ENCODE data around the gene SLFN5.
"Not testable (repeated sequence)": the region's sequence is repeated elsewhere in the genome, so short reads cannot be mapped to it uniquely, and the experiment has no call there.

Gene SLFN5

GRCh38 chr17:35242805-35243560 is at the start of gene SLFN5:
Gene SLFN5, plus strand, starts transcription at chr17:35243072. Its CDS starts 15,619 bp downstream, at chr17:35258691.
- DNase-seq = peak; percentile 38

DNA sequence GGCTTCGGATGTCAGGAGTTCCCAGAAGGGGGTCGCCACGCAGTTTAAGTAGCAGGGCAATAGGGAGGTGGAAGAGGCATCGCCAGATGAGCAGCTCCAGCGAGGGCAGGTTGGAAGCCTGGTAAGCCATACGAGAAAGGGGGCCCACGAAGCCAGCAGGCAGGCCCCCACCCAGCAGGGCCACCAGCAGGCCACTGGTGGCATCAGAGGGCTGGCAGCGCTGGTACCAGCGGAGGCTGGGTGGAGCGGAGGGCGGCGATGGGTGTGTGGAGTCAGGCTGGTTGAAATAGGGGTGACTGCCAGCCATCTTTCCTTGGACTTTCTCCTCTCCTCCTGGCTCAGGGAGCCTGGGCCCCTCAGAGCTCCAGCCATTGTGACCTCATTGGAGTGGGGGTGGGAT is 48.9 kb upstream of the SLFN5 start, which contains the start of gene SLC35G3:
Gene SLC35G3, minus strand, starts transcription at position 393 of the 400 bp plus-strand sequence. Its CDS starts 86 bp downstream, at position 307.
- DNase-seq = not testable (repeated sequence)

- DNase-seq = not testable (repeated sequence)
Observed at GRCh38 chr17:35195062-35195461, 47.8 kb upstream of the SLFN5 start.

DNA sequence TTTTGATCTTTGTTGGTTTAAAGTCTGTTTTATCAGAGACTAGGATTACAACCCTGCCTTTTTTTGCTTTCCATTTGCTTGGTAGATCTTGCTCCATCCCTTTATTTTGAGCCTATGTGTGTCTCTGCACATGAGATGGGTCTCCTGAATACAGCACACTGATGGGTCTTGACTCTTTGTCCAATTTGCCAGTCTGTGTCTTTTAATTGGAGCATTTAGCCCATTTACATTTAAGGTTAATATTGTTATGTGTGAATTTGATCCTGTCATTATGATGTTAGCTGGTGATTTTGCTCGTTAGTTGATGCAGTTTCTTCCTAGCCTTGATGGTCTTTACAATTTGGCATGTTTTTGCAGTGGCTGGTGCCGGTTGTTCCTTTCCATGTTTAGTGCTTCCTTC is 40.3 kb upstream of the SLFN5 start:
- not testable (repeated sequence) for DNase-seq

GRCh38 chr17:35210741-35211140 is 32.1 kb upstream of the SLFN5 start:
- DNase-seq = no peak

- DNase-seq = no peak
Observed at GRCh38 chr17:35212668-35213067, 30.2 kb upstream of the SLFN5 start.

DNA sequence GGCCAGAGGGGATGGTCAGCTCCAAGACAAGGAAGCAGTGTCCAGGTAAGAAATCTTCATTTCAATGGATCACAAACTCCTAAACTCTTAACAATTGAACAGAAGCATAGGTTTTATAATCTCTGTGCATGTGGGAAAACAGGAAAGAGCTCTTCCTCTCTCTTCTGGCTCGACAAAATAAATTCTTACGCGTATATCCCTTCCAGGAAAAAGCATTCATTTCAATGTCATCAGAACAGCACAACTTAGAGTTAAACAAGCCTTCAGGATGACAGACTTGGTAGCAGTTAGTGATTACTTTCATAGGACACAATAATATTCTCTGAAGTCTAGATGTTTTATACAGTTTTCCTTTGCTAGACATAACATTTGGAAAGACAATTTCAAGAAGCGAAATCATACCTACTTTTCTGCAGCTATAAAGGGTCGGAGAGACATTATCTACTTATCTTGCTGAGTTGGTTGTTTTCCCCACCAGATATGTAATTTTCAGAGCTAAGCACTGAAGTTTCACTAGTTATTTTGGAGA is 29.4 kb upstream of the SLFN5 start:
- DNase-seq = no peak

DNA sequence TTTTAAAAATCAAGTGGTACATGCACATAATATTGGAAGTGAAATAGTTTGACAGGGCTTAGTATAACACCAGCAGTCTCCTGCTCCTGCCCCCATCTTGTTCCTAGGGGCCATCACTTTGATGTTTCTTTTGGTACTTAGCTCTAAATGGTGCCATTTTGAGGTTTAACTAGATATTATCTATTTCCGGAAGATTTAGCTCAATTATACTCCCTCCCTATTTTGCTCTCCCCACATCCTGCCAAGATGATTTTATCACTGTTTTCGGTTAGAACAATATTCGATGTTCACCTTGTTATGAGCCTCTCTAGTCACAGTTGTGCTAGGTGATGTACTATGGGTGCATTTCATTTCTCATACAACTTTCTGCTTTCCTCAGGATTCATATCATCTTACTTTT is 28.7 kb upstream of the SLFN5 start:
- no peak for DNase-seq

GRCh38 chr17:35214631-35215273 is 28.1 kb upstream of the SLFN5 start:
- DNase-seq = no peak

GRCh38 chr17:35217107-35217506 is 25.8 kb upstream of the SLFN5 start:
- DNase-seq = no peak

DNA sequence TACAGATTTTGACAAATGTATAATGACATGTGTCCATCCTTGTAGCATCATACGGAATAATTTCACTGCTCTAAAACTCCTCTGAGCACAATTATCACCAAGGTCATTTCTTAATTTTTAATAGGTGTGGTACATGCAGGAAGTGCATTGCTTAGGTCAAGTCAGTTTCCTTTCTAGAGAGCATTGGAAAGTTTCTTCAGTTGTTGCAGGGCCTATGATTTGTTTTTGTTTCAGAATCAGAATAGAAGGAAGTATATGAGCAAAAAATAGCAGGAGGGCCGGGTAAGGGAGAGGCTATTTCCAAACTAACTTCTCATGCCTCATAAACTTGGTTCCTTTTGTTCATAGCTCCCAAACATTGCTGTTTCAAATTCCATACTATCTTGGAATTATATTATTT is 24.0 kb upstream of the SLFN5 start:
- no peak for DNase-seq

DNA sequence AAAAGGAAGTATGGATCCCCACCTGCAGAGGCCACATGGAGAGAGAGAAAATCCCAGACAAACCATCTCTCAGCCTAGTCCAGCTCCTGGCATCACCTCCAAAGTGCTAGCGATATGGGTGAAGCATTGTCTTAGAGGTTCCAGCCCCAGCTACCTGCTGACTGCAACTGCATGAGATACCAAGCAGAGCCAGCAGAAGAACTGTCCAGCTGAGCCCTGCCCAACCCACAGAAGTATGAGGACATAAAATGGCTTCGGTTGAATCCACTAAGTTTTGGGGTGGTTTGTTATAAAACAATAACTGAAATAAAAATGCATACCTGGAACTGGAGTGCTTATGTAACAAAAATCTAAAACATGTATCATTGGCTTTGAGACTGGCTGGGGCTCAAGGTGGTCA is 20.4 kb upstream of the SLFN5 start:
- DNase-seq = no peak

- DNase-seq = no peak
Observed at GRCh38 chr17:35224436-35224835, 18.4 kb upstream of the SLFN5 start.

DNA sequence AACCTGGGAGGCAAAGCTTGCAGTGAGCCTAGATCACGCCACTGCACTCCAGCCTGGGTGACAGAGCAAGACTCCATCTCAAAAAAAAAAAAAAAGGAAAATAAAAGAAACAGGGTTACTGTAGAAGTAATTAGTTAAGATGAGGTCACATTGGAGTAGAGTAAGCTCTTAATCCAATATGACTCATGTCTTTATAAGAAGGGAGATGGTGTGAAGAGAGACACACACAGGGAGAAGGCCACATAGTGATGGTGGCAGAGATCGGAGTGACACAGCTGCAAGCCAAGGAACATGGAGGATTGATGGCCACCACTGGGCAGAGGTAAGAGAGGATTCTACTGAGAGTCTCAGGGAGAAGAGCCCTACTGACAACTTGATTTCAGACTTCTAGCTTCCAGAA is 15.3 kb upstream of the SLFN5 start:
- DNase-seq = no peak

- DNase-seq = no peak
Observed at GRCh38 chr17:35229638-35230037, 13.2 kb upstream of the SLFN5 start.

GRCh38 chr17:35234315-35234714 is 8.6 kb upstream of the SLFN5 start:
- DNase-seq = not testable (repeated sequence)

- no peak for DNase-seq
Observed at GRCh38 chr17:35235289-35235688, 7.6 kb upstream of the SLFN5 start.

DNA sequence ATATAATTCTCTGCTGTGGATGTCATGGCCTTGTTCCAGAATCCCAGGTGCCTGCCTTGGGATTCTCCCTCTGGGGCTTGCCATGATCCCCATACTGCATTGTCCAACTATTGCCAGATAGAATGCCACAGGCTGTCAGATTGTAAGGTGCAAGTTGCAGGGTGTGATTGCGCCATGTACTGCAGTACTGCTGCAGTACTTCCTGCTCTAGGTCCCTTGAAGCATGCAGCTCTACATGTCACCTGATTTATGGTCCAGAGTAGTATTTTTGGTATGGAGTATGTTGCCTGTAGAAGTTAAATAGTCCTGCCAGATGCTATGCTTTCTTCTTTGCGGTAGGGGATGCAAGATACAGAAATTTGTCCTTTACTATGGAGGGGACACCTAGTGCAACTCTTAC is 7.0 kb upstream of the SLFN5 start:
- no peak for DNase-seq

GRCh38 chr17:35236821-35237220 is 6.1 kb upstream of the SLFN5 start:
- DNase-seq = no peak

GRCh38 chr17:35238821-35239220 is 4.1 kb upstream of the SLFN5 start:
- no peak for DNase-seq

DNA sequence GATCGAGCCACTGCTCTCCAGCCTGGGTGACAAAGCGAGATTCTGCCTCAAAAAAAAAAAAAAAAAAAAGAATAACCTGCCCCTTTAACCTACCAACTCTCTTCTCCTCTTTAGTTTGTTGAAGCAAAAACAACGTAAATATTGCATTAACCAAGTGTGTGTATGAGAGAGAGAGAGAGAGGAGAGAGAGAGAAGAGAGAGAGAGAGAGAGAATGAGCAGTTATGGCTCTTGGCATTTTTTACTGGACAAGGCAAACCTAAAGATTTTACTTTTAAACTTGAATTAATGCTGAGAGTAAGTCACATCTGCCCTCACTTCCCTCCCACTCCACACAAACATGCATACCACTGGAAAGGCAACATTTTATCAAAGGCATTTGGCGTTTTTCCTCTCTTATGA is 3.0 kb upstream of the SLFN5 start:
- DNase-seq = no peak

- no peak for DNase-seq
Observed at GRCh38 chr17:35240861-35241260, 2.0 kb upstream of the SLFN5 start.

DNA sequence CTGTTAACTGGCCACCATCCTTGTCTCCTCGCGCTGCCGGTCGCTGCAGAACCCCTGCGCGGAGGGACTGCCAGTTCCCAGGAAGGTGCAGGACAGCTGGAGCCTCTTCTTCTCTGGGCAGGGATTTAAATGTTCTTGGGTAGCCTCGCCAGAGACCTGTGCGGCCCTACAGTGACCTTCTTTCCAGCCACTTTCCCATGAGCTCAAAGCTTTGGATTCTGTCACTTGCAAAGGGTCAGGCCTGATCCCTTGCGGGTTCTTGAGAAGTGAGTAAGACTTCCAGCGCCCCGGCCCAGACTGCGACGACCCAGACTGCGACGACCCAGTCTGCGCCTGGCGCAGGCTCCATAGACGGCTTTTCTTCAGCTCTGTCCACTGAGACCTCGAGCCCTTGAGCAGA is 1.4 kb upstream of the SLFN5 start:
- no peak for DNase-seq

DNA sequence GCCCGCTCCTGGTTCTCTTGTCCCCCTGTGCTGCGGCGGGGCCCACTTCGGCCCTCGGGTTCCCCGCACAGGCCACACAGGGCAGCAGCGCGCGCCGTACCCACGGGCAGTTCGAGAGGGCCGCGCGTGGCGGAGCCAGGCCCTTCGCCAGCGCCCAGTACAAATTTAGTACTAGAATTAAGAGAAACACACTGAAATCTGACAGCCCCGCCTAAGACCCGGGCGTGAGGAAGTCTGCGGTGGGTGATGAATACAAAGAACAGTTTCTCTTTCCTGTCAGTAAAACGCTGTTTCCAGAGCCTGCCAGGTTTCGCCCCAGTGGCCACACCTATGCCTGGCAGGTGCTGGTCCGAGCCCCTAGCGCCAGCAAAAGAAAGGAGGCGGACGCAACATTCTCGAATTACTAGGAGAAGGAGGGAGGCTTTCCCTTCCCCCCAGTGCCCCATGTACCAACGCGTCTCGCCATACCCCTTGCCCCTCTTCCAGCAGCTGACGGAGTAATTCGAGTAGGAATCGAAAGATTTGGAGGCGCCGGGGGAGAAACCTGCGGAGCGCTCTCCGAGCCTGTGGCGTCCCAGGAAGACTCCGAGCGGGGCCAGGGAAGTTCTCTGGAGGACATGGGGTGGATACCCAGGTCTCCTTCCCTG is 591 bp upstream of the SLFN5 start:
- DNase-seq = peak; percentile 55
